Measurements from ENCODE around the gene RFESD.

- TF ChIP-seq CTCF (IDR thresholded peaks at IDR 0.05) (no peak), POLR2AphosphoS5 (IDR thresholded peaks at IDR 0.05) (no peak)
Observed at GRCh38 chr5:95667678-95668077, 21.1 kb downstream of the RFESD start.
